ENCODE measurements around the gene CDH5.

Gene CDH5

DNA sequence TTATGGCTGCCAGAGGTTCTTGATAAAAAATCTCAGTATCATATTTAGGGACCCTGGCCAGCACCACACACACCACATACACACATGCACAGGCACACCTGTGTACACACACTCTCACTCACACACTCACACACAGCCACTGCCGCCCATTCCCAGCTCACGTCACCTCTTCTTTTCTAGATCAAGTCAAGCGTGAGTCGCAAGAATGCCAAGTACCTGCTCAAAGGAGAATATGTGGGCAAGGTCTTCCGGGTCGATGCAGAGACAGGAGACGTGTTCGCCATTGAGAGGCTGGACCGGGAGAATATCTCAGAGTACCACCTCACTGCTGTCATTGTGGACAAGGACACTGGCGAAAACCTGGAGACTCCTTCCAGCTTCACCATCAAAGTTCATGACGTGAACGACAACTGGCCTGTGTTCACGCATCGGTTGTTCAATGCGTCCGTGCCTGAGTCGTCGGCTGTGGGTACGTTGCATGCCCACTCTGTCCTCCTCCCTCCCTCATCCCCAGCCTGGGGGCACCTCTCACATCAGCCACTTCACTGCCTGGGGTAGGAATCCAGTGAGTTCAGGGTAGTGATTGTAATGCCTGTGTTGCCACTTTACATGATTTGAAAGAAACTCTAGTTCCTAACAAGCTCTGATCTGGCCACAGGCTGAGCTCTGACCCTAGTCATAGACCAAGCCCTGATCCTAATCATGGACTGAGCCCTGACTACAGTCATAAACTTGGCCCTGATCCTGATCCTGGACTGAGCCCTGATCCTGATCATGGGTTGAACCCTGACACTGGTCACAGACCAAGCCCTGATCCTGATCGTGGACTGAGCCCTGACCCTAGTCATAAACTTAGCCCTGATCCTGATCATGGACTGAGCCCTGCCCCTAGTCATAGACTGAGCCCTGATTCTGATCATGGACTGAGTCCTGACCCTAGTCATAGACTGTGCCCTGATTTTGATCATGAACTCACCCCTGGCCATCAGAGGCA lies 20.4 kb downstream of the CDH5 start:
- peak; percentile 1 for DNase-seq
- H3K4me3 ChIP-seq (ENCODE audit: low read depth, low read length): no peak overlapping the region
- TF ChIP-seq, protein P1, sequence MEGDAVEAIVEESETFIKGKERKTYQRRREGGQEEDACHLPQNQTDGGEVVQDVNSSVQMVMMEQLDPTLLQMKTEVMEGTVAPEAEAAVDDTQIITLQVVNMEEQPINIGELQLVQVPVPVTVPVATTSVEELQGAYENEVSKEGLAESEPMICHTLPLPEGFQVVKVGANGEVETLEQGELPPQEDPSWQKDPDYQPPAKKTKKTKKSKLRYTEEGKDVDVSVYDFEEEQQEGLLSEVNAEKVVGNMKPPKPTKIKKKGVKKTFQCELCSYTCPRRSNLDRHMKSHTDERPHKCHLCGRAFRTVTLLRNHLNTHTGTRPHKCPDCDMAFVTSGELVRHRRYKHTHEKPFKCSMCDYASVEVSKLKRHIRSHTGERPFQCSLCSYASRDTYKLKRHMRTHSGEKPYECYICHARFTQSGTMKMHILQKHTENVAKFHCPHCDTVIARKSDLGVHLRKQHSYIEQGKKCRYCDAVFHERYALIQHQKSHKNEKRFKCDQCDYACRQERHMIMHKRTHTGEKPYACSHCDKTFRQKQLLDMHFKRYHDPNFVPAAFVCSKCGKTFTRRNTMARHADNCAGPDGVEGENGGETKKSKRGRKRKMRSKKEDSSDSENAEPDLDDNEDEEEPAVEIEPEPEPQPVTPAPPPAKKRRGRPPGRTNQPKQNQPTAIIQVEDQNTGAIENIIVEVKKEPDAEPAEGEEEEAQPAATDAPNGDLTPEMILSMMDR (IDR thresholded peaks at IDR 0.05; ENCODE audit: low read depth, low read length): no peak

DNA sequence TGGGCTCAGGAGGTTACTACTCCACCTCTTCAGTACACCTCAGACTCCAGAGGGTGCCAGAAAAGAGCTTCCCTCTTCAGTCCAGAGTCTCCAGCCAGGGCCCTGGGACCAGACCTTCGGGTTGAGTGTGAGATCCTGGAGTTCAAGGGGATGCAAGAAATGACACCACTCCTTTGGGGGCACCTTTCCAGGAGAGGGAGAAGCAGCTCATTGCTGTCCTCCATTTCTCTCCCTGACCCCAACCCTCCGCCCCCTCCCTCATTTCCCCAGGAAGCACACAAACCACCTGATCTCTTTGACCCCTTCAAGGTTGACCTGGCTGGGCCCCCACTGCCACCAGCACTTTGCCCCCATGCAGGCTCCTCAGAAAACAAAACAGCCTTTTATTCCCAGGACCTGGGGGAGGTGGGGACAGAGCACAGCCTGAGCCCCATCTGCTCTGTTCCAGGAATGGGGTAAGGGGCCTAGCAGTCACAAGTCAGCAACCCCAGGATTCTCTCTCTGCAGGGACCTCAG lies 21.4 kb downstream of the CDH5 start:
- Histone ChIP-seq H3K4me1 (no peaks in the 10 kb centered on the region), H3K36me3 (no peaks in the 10 kb centered on the region), H3K27me3 (no peaks in the 10 kb centered on the region), H3K9me3 (no peaks in the 10 kb centered on the region), H3K4me3 (ENCODE audit: low read depth, low read length) (no peak overlapping the region)
- peak; percentile 1 for DNase-seq
- TF ChIP-seq, protein P1 (IDR thresholded peaks at IDR 0.05; ENCODE audit: low read depth, low read length): no peak

More for the DNA sequence above, 20.4 kb downstream of the CDH5 start:
- Histone ChIP-seq H3K9me3 (no peaks in the 10 kb centered on the region), H3K27me3 (no peaks in the 10 kb centered on the region), H3K36me3 (no peaks in the 10 kb centered on the region), H3K4me1 (no peaks in the 10 kb centered on the region)

DNA sequence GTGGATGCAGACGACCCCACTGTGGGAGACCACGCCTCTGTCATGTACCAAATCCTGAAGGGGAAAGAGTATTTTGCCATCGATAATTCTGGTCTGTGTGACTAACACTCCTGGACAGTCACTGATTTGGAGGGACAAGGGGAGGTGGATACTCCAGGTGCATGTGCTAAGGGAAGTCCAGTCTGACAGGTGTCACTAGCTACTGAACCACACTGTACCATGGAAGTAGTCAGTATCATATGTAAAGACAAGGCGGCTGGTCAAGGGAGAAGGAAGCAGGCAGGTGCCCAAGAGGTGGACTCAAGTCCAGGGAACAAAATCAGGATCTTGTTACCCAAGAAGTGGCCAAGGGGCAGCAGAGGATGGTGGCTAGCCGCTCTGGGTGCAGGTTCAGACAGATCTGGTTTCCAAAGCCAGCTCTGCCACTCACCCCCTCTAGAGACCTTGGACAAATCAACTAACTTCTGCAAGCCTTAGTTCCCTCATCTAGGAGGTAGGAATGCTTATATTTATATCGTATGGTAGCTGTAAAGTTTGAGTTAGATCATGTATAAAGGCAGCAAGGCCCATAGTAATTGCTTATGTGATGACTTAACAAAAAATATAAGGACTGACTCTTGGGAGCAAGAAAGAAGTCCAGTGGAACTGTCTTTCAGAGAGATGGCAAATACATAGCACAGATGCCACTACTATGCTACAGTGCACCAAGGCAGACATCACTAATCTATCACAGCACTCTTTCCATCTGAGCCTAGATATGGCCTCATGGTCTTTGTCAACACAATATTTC lies 22.1 kb downstream of the CDH5 start:
- TF ChIP-seq, protein P1 (IDR thresholded peaks at IDR 0.05; ENCODE audit: low read depth, low read length): no peak

DNA sequence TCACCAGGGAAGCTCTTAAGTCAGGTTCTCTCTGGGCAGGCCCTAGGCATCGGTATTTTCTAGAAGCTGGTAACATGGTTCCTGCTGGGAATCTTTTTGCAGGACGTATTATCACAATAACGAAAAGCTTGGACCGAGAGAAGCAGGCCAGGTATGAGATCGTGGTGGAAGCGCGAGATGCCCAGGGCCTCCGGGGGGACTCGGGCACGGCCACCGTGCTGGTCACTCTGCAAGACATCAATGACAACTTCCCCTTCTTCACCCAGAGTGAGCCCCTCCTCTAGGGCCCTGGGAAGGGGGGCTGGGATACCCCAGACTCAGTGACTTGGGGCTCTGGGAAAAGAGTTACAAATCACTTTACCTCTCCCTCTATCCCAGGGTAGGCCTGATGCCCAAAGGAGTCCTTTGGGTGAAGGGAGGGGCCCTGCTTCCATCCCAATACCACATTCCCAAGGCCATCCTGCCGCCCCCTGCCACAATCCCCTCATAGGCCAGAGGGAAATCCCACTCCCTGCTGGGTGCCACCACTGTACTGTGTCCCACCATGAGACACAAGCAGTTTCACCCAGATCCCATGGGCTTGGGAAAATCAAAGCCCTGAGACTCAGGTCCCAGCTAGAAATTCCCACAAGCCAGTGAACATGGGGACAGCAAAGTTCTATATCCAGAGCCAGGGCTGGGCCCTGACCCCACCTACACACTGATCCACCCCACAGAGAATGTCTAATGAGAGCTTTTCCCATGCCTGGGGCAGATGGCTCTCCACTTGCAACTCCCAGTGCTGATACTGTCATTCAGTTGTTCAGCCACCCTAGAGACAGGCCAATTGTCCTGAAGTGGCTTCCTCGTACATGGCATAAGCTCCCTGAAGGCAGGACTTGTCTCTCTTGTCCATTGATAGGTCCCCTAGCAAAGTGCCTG lies 23.0 kb downstream of the CDH5 start:
- no peaks in the 10 kb centered on the region for H3K27me3 ChIP-seq

More for the DNA sequence above, 22.1 kb downstream of the CDH5 start:
- Histone ChIP-seq H3K9me3 (no peaks in the 10 kb centered on the region), H3K4me3 (ENCODE audit: low read depth, low read length) (no peak overlapping the region), H3K4me1 (no peaks in the 10 kb centered on the region), H3K36me3 (no peaks in the 10 kb centered on the region), H3K27me3 (no peaks in the 10 kb centered on the region)
- peak; percentile 0 for DNase-seq

More for the DNA sequence above, 23.0 kb downstream of the CDH5 start:
- no peaks in the 10 kb centered on the region for H3K4me1 ChIP-seq
- H3K4me3 ChIP-seq (ENCODE audit: low read depth, low read length): no peak overlapping the region
- TF ChIP-seq, protein P1 (IDR thresholded peaks at IDR 0.05; ENCODE audit: low read depth, low read length): no peak
- no peaks in the 10 kb centered on the region for H3K9me3 ChIP-seq
- no peaks in the 10 kb centered on the region for H3K36me3 ChIP-seq
- no peak for DNase-seq

All from BE2C (cell line).